Parathyroid adenoma (tissue), 2 donors: ENCODE data around the gene HAUS6.
A peak's percentile ranks its signal among the peaks of the same experiment; 100 is the strongest.

ENCODE experiments used
- H2AFZ ChIP-seq: fragments of 300-600 bp; sonication (generic); one replicate; pipeline ENCODE4 v1.7.0; 2017; ENCODE audit warnings: antibody characterized with exemption, mild to moderate bottlenecking
- H3K27ac ChIP-seq: fragments of 300-600 bp; sonication (generic); one replicate; pipeline ENCODE4 v1.7.0; 2017
- H3K27me3 ChIP-seq: fragments of 300-600 bp; sonication (generic); one replicate; pipeline ENCODE4 v1.7.0; 2017; ENCODE audit warnings: low read length; ENCODE audit not compliant: control insufficient read depth, insufficient read depth
- H3K36me3 ChIP-seq: fragments of 300-600 bp; sonication (generic); one replicate; pipeline ENCODE4 v1.7.0; 2017; ENCODE audit warnings: low read length; ENCODE audit not compliant: control insufficient read depth, insufficient read depth
- H3K4me1 ChIP-seq: fragments of 300-600 bp; sonication (generic); one replicate; pipeline ENCODE4 v1.7.0; 2017; ENCODE audit warnings: control low read depth
- H3K4me2 ChIP-seq: fragments of 300-600 bp; sonication (generic); one replicate; pipeline ENCODE4 v1.7.0; 2017; ENCODE audit warnings: low read length
- H3K4me3 ChIP-seq: fragments of 300-600 bp; sonication (generic); one replicate; pipeline ENCODE4 v1.7.0; 2017; ENCODE audit warnings: low read depth, low read length
- H3K79me2 ChIP-seq: fragments of 300-600 bp; sonication (generic); one replicate; pipeline ENCODE4 v1.7.0; 2017; ENCODE audit warnings: control low read depth
- H3K9ac ChIP-seq: fragments of 300-600 bp; sonication (generic); one replicate; pipeline ENCODE4 v1.7.0; 2017; ENCODE audit warnings: mild to moderate bottlenecking
- H3K9me3 ChIP-seq: fragments of 300-600 bp; sonication (generic); one replicate; pipeline ENCODE4 v1.7.0; 2017; ENCODE audit warnings: low read length; ENCODE audit not compliant: control insufficient read depth
- CTCF ChIP-seq: fragments of 300-600 bp; sonication (generic); IDR thresholded peaks from one replicate; pipeline ENCODE4 v1.7.0; 2017; ENCODE audit warnings: antibody characterized with exemption, mild to moderate bottlenecking
- donor health status: primary hyperparathyroidism.

HAUS6 gene

GRCh38 chr9:19136129-19136528, 33.4 kb upstream of the HAUS6 start:
- no peak overlapping the region for H2AFZ ChIP-seq
- H3K27me3 ChIP-seq = no peaks in the 10 kb centered on the region
- H3K27ac ChIP-seq = no peak overlapping the region
- no peak overlapping the region for H3K4me2 ChIP-seq
- H3K4me3 ChIP-seq = no peak overlapping the region
- no peak for TF ChIP-seq CTCF
- H3K79me2 ChIP-seq = no peaks in the 10 kb centered on the region
- H3K36me3 ChIP-seq = no peaks in the 10 kb centered on the region
- no peak overlapping the region for H3K9ac ChIP-seq
- no peaks in the 10 kb centered on the region for H3K9me3 ChIP-seq
- H3K4me1 ChIP-seq = no peaks in the 10 kb centered on the region

DNA sequence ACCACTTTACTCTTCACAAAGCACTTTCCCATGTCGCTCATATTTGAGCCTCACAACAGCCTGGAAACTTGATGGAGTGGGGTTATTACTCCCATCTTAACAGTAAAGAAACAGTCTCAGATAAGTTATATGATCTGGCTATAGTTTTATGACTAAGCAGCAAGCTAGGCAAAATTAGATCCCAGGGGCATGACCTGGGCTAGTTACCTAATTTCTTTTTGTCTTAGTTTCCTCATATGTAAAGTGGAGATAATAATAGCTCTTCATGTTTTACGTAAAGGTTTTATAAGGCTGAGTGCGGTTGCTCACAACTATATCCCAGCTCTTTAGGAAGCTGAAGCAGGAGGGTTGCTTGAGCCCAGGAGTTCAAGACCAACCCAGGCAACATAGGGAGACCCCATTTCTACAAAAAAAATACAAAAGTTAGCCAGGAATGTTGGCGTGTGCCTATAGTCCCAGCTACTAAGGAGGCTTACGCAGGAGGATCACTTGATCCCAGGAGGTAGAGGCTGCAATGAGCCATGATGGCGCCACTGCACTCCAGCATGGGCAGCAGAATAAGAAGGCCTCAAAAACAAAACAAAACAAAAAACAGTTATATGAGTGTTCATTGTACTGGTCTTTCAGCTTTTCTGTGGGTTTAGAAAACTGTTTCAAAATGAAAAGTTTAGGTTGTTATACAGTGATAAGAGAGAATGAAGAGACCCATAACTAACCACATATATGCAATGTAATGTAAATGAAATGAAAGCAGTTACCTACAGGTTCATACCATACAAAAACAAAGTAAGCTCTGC, 31.0 kb upstream of the HAUS6 start:
- Histone ChIP-seq H3K36me3 (no peaks in the 10 kb centered on the region), H3K27me3 (no peaks in the 10 kb centered on the region), H3K9me3 (no peaks in the 10 kb centered on the region), H3K4me2 (no peak overlapping the region), H3K9ac (no peak overlapping the region), H3K27ac (no peak overlapping the region), H3K79me2 (no peaks in the 10 kb centered on the region), H3K4me3 (no peak overlapping the region), H3K4me1 (no peaks in the 10 kb centered on the region), H2AFZ (no peak overlapping the region)
- no peak for TF ChIP-seq CTCF

DNA sequence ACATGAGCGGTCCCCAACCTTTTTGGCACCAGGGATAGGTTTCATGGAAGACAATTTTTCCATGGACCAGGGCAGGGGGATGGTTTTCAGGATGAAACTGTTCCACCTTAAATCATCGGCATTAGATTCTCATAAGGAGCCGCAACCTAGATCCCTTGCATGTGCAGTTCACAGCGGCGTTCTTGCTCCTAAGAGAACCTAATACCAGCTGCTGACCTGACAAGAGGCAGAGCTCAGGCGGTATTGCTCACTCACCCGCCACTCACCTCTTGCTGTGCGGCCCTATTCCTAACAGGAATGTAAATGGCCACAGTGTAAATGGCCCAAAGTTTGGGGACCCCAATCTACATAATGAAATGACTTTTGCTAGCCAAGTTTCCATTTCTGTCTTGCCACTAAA, 27.7 kb upstream of the HAUS6 start:
- Histone ChIP-seq H3K36me3 (no peaks in the 10 kb centered on the region), H3K9ac (no peak overlapping the region), H3K9me3 (no peaks in the 10 kb centered on the region), H3K4me3 (no peak overlapping the region), H3K4me1 (no peaks in the 10 kb centered on the region), H3K27ac (no peak overlapping the region), H3K79me2 (no peaks in the 10 kb centered on the region), H3K4me2 (no peak overlapping the region), H3K27me3 (no peaks in the 10 kb centered on the region), H2AFZ (no peak overlapping the region)
- no peak for TF ChIP-seq CTCF

- Histone ChIP-seq H3K27ac (peak overlapping the region; percentile 63), H3K9me3 (no peaks in the 10 kb centered on the region), H2AFZ (peak overlapping the region; percentile 92), H3K4me2 (peak overlapping the region; percentile 50), H3K27me3 (no peaks in the 10 kb centered on the region), H3K4me1 (no peaks in the 10 kb centered on the region), H3K36me3 (no peaks in the 10 kb centered on the region), H3K4me3 (peak overlapping the region; percentile 55), H3K9ac (no peak overlapping the region), H3K79me2 (no peaks in the 10 kb centered on the region)
- TF ChIP-seq CTCF = no peak
These were observed 25.3 kb upstream of the HAUS6 start for GRCh38 chr9:19127871-19128500.
